Measurements from ENCODE around the gene APOD.
"Not testable (repeated sequence)": the region's sequence is repeated elsewhere in the genome, so short reads cannot be mapped to it uniquely, and the experiment has no call there.

APOD gene

DNA sequence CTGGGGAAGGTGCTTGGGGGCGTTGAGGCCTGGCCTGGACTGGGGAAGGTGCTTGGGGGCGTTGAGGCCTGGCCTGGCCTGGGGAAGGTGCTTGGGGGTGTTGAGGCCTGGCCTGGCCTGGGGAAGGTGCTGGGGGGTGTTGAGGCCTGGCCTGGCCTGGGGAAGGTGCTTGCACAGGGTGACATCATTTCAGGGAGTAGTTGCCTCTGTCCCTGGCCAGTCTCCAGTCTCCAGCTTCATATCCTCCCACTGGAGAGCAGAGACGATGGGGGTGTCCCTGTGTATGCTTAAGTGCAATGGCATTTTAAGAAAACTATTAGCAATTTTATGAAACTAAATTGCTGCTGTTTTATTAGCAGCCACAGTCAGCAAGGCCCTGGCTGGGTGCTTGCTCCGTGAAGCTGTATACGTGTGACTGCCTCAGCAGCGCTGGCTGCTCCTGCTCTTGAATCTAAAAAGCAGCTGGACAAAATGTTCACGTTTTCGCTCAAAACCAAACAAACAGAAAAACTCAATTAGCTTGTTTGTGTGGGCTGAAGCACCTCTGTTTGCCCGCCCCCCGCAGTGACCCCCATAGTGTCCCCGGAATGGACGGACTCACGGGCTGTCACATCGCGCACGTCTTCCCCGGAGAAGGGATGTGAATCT, 38.9 kb upstream of the APOD start:
- H3K4me3 Mint-ChIP-seq; intact Hi-C loops (cut with micrococcal nuclease); H3K9me3 Mint-ChIP-seq; H3K36me3 Mint-ChIP-seq (ENCODE audit: low read depth); H3K27ac Mint-ChIP-seq: not testable (repeated sequence)
- H3K4me1 Mint-ChIP-seq (ENCODE audit: low read depth) = peaks cover 10% of the 10 kb centered on the region
- peaks cover 19% of the 10 kb centered on the region for H3K27me3 Mint-ChIP-seq

DNA sequence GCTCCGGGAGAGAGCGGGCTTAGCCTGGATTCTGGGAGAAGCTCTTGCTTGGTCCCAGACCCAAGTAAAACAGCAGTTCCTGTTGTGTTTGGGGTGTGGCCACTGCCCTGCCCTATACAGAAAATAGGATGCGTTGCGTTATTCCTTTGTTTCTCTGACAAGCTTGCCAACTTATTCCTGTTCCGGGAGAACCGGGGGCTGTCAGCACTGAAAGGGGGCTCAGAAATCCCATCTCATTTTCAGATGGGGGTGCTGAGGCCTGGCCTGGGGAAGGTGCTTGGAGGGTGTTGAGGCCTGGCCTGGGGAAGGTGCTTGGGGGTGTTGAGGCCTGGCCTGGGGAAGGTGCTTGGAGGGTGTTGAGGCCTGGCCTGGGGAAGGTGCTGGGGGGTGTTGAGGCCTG, 38.3 kb upstream of the APOD start:
- H3K9me3 Mint-ChIP-seq; H3K27ac Mint-ChIP-seq; intact Hi-C loops (cut with micrococcal nuclease); H3K36me3 Mint-ChIP-seq (ENCODE audit: low read depth); H3K4me3 Mint-ChIP-seq: not testable (repeated sequence)
- Mint-ChIP-seq H3K4me1 (ENCODE audit: low read depth) (peaks cover 10% of the 10 kb centered on the region), H3K27me3 (peaks cover 14% of the 10 kb centered on the region)

DNA sequence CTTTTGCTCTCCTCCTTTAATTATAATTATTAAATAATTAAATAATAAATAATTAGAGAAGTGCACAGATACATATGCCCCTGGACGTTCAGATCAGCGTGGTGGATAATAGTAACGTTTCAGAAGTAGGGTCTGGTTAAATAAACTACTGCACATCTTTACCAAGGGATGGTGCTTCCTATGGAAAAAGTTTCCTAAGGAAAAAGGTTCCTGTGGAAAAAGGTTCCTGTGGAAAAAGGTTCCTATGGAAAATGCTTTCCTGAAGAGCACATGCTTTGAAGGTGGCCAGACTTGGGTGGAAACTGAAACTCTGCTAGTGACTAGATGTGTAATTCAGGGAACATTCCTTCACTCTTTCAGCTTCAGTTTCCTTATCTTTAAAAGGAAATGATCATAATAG, 37.4 kb upstream of the APOD start:
- intact Hi-C loops (cut with micrococcal nuclease); H3K9me3 Mint-ChIP-seq; H3K27ac Mint-ChIP-seq; H3K4me3 Mint-ChIP-seq; H3K36me3 Mint-ChIP-seq (ENCODE audit: low read depth): not testable (repeated sequence)
- peaks cover 10% of the 10 kb centered on the region for H3K4me1 Mint-ChIP-seq (ENCODE audit: low read depth)
- H3K27me3 Mint-ChIP-seq = peaks cover 11% of the 10 kb centered on the region

DNA sequence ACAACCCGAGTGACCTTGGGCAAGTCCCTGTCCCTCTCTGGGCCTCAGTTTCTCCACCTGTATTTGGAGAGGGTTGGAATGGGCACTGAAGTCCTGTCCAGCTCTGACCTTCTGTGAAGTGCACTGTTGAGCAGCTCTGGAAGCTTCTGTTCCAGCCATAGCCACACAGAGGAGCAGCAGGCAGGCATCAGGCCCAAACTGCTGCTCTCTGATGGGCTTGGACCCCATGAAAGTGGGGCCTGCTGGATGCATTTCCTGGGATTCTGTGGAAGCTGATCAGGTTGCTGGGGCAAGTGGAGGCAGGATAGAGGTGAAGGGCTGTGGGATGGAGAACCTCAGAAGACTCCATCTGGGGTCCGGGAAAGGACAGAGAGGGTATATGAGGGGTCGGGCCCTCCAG, 36.7 kb upstream of the APOD start:
- intact Hi-C loops (cut with micrococcal nuclease); H3K27ac Mint-ChIP-seq; H3K9me3 Mint-ChIP-seq; H3K36me3 Mint-ChIP-seq (ENCODE audit: low read depth); H3K4me3 Mint-ChIP-seq: not testable (repeated sequence)
- H3K4me1 Mint-ChIP-seq (ENCODE audit: low read depth) = peaks cover 10% of the 10 kb centered on the region
- peaks cover 11% of the 10 kb centered on the region for H3K27me3 Mint-ChIP-seq

DNA sequence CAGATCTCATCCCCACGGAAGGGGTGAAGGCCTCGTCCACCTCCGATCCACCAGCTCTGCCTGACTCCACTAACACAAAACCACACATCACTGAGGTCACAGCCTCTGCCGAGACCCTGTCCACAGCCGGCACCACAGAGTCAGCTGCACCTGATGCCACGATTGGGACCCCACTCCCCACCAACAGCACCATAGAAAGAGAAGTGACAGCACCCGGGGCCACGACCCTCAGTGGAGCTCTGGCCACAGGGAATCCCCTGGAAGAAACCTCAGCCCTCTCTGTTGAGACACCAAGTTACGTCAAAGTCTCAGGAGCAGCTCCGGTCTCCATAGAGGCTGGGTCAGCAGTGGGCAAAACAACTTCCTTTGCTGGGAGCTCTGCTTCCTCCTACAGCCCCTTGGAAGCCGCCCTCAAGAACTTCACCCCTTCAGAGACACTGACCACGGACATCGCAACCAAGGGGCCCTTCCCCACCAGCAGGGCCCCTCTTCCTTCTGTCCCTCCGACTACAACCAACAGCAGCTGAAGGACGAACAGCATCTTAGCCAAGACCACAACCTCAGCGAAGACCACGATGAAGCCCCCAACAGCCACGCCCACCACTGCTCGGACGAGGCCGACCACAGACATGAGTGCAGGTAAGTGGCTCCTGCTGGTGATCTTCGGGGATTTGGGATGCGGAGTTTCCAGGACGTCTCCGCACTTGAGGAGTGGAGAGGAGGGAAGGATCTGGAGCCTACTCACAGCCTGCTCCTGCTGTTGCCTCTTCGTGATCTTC, 36.0 kb upstream of the APOD start:
- intact Hi-C loops (cut with micrococcal nuclease); H3K9me3 Mint-ChIP-seq; H3K4me3 Mint-ChIP-seq; H3K27ac Mint-ChIP-seq; H3K36me3 Mint-ChIP-seq (ENCODE audit: low read depth); H3K27me3 Mint-ChIP-seq: not testable (repeated sequence)
- H3K4me1 Mint-ChIP-seq (ENCODE audit: low read depth) = peaks cover 10% of the 10 kb centered on the region

DNA sequence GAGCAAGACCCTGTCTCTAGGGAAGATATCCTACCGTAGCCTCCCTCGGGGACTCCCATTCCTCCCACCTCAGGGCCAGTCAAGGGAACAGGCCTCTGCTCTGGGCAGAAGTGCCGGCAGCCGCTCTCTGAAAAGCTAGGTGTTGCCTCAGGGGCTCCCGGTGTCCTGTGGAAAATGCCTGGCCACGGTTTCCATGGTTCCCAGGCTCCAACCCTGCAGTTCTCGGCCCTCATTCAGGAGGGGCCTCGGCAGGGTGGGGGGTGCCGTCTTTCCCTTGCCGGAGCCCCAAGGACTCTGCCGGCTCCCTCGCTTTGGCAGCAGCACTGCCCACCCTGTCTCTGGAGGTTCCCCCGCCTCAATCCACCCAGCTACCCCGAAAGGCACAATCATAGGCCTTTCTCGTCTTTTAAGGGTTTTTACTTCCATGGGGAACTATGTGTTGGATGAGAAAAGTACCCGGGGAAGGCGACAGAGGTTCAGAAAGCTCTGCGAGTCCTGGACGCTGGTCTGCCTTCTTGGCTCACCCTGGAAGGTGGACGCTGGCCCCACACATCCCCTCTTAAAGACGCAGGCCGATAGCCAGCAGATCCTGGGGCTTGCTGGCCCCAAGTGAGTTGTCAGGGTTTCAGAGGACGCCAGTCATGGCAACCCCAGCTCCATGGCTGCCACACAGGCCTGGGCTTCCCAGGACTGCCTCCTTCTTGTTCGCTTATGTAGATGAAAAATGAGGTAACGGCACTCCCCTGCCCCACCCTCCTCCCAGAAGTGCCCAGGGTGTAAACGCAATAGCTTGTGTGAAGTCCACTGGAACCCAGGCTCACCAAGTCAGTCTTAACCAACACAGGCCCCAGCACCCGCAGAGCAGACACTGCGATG, 34.3 kb upstream of the APOD start:
- H3K4me3 Mint-ChIP-seq; intact Hi-C loops (cut with micrococcal nuclease); H3K36me3 Mint-ChIP-seq (ENCODE audit: low read depth); H3K27ac Mint-ChIP-seq; H3K9me3 Mint-ChIP-seq; H3K27me3 Mint-ChIP-seq: not testable (repeated sequence)
- H3K4me1 Mint-ChIP-seq (ENCODE audit: low read depth) = peaks cover 10% of the 10 kb centered on the region

DNA sequence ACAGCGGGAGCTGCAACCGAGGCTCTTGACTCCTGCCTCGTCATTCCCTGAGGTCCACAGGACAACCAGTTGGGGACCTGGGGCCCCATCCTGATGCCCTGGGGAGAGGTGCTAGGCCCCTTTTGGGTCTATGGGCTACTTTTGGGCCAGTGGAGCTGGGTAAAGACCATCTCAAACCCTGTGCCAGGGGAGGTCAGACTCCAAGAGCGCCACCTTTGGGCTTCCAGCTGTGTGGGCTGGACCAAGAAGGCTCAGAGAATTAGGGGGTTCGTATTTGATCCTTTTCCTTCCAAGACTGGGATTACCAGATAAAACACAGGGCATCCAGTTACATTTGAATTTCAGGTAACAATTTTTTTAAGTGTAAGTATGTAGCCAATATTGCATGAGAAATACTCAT, 33.4 kb upstream of the APOD start:
- H3K27me3 Mint-ChIP-seq; H3K36me3 Mint-ChIP-seq (ENCODE audit: low read depth); H3K27ac Mint-ChIP-seq; H3K9me3 Mint-ChIP-seq; intact Hi-C loops (cut with micrococcal nuclease); H3K4me3 Mint-ChIP-seq: not testable (repeated sequence)
- peaks cover 14% of the 10 kb centered on the region for H3K4me1 Mint-ChIP-seq (ENCODE audit: low read depth)

DNA sequence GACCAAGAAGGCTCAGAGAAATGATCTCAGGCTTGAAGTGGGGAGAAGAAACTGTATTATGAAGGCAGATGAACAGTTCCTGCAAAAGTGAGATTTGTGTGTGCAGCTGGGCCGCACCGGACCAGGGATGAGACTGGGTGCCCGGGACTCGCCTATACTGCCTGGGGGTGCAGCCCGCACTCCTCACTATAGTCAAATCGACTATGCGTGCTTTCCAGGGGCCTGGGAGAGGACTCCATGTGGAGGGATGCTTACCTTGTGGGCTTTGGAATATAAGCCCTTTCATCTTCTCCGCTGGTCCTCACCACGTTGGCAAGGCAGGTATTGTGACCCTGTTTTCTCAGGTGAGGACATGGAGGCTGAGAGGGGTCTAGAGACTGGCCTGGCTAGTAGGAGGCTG, 32.9 kb upstream of the APOD start:
- intact Hi-C loops (cut with micrococcal nuclease) = no loop called here
- Mint-ChIP-seq H3K4me1 (ENCODE audit: low read depth) (peaks cover 11% of the 10 kb centered on the region), H3K36me3 (ENCODE audit: low read depth) (no peaks in the 10 kb centered on the region), H3K4me3 (no peak overlapping the region), H3K27ac (no peak overlapping the region), H3K9me3 (no peaks in the 10 kb centered on the region), H3K27me3 (peaks cover 9% of the 10 kb centered on the region)

DNA sequence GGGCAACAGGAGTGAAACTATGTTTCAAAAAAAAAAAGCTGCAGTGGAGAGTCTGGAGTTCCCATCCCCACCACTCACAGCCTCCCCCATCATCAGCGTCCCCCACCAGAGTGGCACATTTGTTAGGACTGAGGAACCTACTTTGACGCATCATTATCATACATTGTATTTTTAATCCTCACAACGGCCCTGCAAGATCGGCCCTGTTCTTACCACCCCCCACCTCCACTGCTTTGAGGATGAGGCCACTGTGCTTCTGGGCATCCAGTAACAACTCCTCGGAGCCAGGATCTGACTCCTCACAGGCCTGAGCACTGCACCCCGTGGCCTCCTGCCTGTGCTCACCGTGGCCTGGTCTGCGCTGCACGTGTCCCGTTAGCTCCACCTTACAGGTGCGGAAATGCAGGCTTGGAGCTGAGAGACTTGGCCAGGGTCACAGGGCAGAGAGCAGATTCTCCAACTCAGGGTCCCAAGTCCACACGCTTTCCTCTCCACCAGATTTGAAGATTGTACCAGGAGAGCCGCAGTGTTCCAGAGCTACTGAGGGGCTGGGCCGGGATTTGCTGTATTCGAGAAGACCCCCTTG, 32.3 kb upstream of the APOD start:
- H3K9me3 Mint-ChIP-seq; intact Hi-C loops (cut with micrococcal nuclease); H3K4me3 Mint-ChIP-seq; H3K27ac Mint-ChIP-seq; H3K36me3 Mint-ChIP-seq (ENCODE audit: low read depth): not testable (repeated sequence)
- Mint-ChIP-seq H3K4me1 (ENCODE audit: low read depth) (peaks cover 11% of the 10 kb centered on the region), H3K27me3 (peaks cover 11% of the 10 kb centered on the region)

DNA sequence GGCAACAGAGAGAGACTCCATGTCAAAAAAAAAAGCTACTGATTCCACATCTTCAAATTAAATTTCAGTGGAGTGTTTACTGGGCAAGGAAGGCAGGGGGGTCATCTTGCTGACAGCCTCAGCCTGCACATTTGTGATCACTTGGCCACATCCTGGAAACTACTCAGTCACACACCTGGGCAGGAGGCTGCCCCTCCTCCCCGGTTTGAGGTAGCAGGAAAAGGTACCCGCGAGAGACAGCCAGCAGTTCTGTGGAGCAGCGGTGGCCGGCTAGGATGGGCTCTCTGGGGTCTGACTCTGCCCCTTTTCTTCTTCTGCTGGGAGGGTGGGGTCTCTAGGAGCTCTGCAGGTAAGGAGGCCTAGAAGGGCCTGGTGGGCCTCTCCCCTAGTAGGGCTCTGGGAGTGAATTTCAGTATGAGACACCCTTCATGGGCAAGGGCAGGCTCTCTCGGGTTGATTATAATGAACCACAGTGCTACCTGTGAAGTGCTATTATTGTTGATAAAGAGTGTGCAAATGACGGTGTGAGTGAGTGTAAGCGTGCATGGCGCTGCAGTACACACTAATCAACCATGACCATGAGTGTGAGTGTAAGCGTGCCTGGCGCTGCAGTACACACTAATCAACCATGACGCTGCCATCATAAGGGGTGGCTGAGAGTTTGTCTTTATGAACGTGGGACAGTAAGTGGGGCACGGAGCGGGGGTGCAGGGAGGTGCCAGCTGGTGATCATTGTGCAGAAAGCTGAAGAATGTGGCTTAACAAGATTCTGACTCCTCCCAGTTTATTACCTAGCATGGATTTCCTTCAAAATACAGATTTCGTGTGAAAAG, 31.1 kb upstream of the APOD start:
- peaks cover 11% of the 10 kb centered on the region for H3K4me1 Mint-ChIP-seq (ENCODE audit: low read depth)
- H3K9me3 Mint-ChIP-seq; H3K36me3 Mint-ChIP-seq (ENCODE audit: low read depth); H3K4me3 Mint-ChIP-seq; intact Hi-C loops (cut with micrococcal nuclease); H3K27ac Mint-ChIP-seq: not testable (repeated sequence)
- H3K27me3 Mint-ChIP-seq = peaks cover 12% of the 10 kb centered on the region

DNA sequence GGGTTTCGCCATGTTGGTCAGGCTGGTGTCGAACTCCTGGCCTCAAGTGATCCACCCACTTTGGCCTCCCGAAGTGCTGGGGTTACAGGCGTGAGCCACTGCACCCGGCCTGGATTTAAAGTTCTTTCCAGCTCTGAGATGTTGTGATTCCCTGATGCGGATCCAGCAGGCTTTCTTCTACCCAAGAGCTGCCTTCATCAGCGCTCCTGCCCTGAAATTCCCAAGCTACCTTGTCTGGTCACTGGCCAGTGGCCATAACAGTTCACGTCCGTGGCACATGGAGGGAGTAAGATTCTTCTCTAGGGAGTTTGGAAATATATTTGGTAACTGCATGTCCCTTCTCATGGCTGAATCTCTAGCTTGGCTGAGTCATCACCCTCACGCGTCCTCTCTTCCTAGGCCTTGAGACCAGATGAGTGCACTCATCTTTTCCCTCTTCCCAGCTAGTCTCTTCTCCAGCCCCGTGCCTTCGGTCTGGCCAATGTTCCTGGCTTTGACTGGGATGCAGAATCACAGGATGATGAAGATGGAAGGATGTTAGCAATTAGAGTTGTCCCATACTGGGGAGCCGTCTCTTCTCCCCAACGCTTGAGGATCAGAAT, 29.8 kb upstream of the APOD start:
- Mint-ChIP-seq H3K4me3 (no peak overlapping the region), H3K27ac (no peak overlapping the region), H3K36me3 (ENCODE audit: low read depth) (no peaks in the 10 kb centered on the region), H3K27me3 (peaks cover 15% of the 10 kb centered on the region), H3K4me1 (ENCODE audit: low read depth) (peaks cover 6% of the 10 kb centered on the region), H3K9me3 (peaks cover 14% of the 10 kb centered on the region)
- intact Hi-C loops (cut with micrococcal nuclease) = no loop called here

DNA sequence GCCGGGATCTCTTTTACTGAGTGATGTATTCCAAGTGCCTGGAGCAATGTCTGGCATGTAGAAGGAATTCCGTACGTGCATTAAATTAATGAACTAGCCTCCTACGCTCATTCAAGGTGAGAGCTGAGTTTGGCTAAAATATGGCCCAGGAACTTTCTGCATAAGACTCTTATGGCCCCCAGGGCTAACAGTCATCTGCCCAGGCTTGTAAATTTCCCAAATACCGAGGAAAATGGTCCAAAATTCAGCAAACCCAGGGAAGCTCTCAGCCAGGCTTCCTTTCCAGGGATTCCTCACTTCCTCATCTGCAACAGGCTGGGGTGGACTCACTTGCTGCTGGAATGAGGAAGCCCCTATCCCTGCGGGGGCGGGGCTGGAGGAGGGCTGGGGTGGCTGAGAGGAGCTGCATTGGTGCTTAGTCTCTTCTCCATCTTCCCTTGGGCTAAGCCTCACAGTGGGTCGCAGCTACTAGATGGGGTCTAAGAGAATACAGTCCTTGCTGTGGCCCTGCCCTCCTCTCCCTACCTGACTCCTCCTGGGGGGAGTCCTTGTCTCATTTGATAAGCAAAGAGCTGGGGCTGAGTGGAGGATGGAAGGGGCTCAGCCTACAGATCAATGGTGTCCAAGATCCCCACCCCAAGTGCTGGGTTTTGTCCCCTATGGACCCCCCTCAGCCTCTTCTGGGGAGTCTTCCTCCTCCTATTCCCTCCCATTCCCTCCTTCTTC, 28.5 kb upstream of the APOD start:
- Mint-ChIP-seq H3K27ac (no peak overlapping the region), H3K4me1 (ENCODE audit: low read depth) (peaks cover 6% of the 10 kb centered on the region), H3K4me3 (no peak overlapping the region), H3K9me3 (peaks cover 27% of the 10 kb centered on the region), H3K27me3 (peaks cover 20% of the 10 kb centered on the region), H3K36me3 (ENCODE audit: low read depth) (no peaks in the 10 kb centered on the region)
- intact Hi-C loops (cut with micrococcal nuclease) = no loop called here

All from dendritic cell treated with granulocyte-macrophage colony-stimulating factor and Interleukin-4, amounts not matched to agents 40 ng/mL and 50 ng/mL, for 4 days (primary cell).